ENCODE data around the gene NLGN1.

Gene NLGN1

GRCh38 chr3:174170248-174170647, 772.7 kb downstream of the NLGN1 start:
- Histone ChIP-seq H3K9me3 (ENCODE audit: low read length) (no peaks in the 10 kb centered on the region), H3F3A (ENCODE audit: insufficient read depth, low read length) (no peaks in the 10 kb centered on the region), H3K27ac (ENCODE audit: low read depth, low read length, poor library complexity, severe bottlenecking) (no peak overlapping the region), H3K27me3 (ENCODE audit: insufficient read depth, low read length) (no peaks in the 10 kb centered on the region), H3K4me1 (ENCODE audit: insufficient read depth, low read length, severe bottlenecking) (no peaks in the 10 kb centered on the region), H3K9me2 (ENCODE audit: low read depth, low read length) (no peaks in the 10 kb centered on the region), H3K36me3 (ENCODE audit: insufficient read depth, low read length) (no peaks in the 10 kb centered on the region), H3K4me2 (ENCODE audit: low read length) (no peak overlapping the region), H3K4me3 (ENCODE audit: low read depth, low read length, poor library complexity, severe bottlenecking) (no peak overlapping the region), H2AFZ (ENCODE audit: low read length) (no peak overlapping the region), H3K79me2 (ENCODE audit: insufficient read depth, low read length) (no peaks in the 10 kb centered on the region), H3K9ac (ENCODE audit: low read length) (no peak overlapping the region), H4K20me1 (ENCODE audit: insufficient read depth, low read length) (no peaks in the 10 kb centered on the region)
- no peak for TF ChIP-seq EZH2 (IDR thresholded peaks at IDR 0.05; ENCODE audit: borderline replicate concordance, low read length)
- TF ChIP-seq CTCF (IDR thresholded peaks at IDR 0.05; ENCODE audit: low read length), result no peak

GRCh38 chr3:174186377-174186989, 788.9 kb downstream of the NLGN1 start:
- Histone ChIP-seq H3K79me2 (ENCODE audit: insufficient read depth, low read length) (no peaks in the 10 kb centered on the region), H3K4me3 (ENCODE audit: low read depth, low read length, poor library complexity, severe bottlenecking) (no peak overlapping the region), H3K9me2 (ENCODE audit: low read depth, low read length) (no peaks in the 10 kb centered on the region), H3F3A (ENCODE audit: insufficient read depth, low read length) (no peaks in the 10 kb centered on the region), H3K4me2 (ENCODE audit: low read length) (no peak overlapping the region), H4K20me1 (ENCODE audit: insufficient read depth, low read length) (no peaks in the 10 kb centered on the region), H3K27ac (ENCODE audit: low read depth, low read length, poor library complexity, severe bottlenecking) (no peak overlapping the region), H2AFZ (ENCODE audit: low read length) (no peak overlapping the region), H3K9me3 (ENCODE audit: low read length) (no peaks in the 10 kb centered on the region), H3K27me3 (ENCODE audit: insufficient read depth, low read length) (no peaks in the 10 kb centered on the region), H3K9ac (ENCODE audit: low read length) (no peak overlapping the region), H3K4me1 (ENCODE audit: insufficient read depth, low read length, severe bottlenecking) (no peaks in the 10 kb centered on the region), H3K36me3 (ENCODE audit: insufficient read depth, low read length) (no peaks in the 10 kb centered on the region)
- TF ChIP-seq EZH2 (IDR thresholded peaks at IDR 0.05; ENCODE audit: borderline replicate concordance, low read length) (no peak), CTCF (IDR thresholded peaks at IDR 0.05; ENCODE audit: low read length) (no peak)

GRCh38 chr3:174191380-174191779, 793.8 kb downstream of the NLGN1 start:
- Histone ChIP-seq H3K27ac (ENCODE audit: low read depth, low read length, poor library complexity, severe bottlenecking) (no peak overlapping the region), H3K9ac (ENCODE audit: low read length) (no peak overlapping the region), H3K4me3 (ENCODE audit: low read depth, low read length, poor library complexity, severe bottlenecking) (no peak overlapping the region), H3F3A (ENCODE audit: insufficient read depth, low read length) (no peaks in the 10 kb centered on the region), H3K4me2 (ENCODE audit: low read length) (no peak overlapping the region), H3K36me3 (ENCODE audit: insufficient read depth, low read length) (no peaks in the 10 kb centered on the region), H4K20me1 (ENCODE audit: insufficient read depth, low read length) (no peaks in the 10 kb centered on the region), H2AFZ (ENCODE audit: low read length) (no peak overlapping the region), H3K27me3 (ENCODE audit: insufficient read depth, low read length) (no peaks in the 10 kb centered on the region), H3K4me1 (ENCODE audit: insufficient read depth, low read length, severe bottlenecking) (no peaks in the 10 kb centered on the region), H3K9me3 (ENCODE audit: low read length) (no peaks in the 10 kb centered on the region), H3K9me2 (ENCODE audit: low read depth, low read length) (no peaks in the 10 kb centered on the region), H3K79me2 (ENCODE audit: insufficient read depth, low read length) (no peaks in the 10 kb centered on the region)
- no peak for TF ChIP-seq EZH2 (IDR thresholded peaks at IDR 0.05; ENCODE audit: borderline replicate concordance, low read length)
- TF ChIP-seq CTCF (IDR thresholded peaks at IDR 0.05; ENCODE audit: low read length), result no peak

Data from OCI-LY1 (cell line).